Transverse colon (tissue), 4 donors: ENCODE measurements around the gene PRKCA.

Source experiments
- CTCF ChIP-seq, 5 experiments: fragments of 200-600 bp in 3 of 5; fragments of 450-650 bp in 2 of 5; sonication (generic) in 3 of 5; IDR thresholded peaks; 1 replicate in 2 of 5; 2 replicates in 3 of 5; pipeline ENCODE4 v1.5.1; 2016 to 2017; ENCODE audit warnings: antibody characterized with exemption in 5 of 5, inconsistent platforms in 3 of 5, mild to moderate bottlenecking in 2 of 5, moderate library complexity in 1 of 5
- POLR2A ChIP-seq: fragments of 450-650 bp; IDR thresholded peaks from one replicate; pipeline ENCODE4 v1.6.1; 2016; ENCODE audit warnings: antibody characterized with exemption, mild to moderate bottlenecking, moderate library complexity
- POLR2AphosphoS5 ChIP-seq, 3 donors: sonication (generic); formaldehyde crosslinking; IDR thresholded peaks; one replicate each; pipeline ENCODE4 v1.6.1; 2016; ENCODE audit warnings: antibody characterized with exemption in 3 of 3

DNA sequence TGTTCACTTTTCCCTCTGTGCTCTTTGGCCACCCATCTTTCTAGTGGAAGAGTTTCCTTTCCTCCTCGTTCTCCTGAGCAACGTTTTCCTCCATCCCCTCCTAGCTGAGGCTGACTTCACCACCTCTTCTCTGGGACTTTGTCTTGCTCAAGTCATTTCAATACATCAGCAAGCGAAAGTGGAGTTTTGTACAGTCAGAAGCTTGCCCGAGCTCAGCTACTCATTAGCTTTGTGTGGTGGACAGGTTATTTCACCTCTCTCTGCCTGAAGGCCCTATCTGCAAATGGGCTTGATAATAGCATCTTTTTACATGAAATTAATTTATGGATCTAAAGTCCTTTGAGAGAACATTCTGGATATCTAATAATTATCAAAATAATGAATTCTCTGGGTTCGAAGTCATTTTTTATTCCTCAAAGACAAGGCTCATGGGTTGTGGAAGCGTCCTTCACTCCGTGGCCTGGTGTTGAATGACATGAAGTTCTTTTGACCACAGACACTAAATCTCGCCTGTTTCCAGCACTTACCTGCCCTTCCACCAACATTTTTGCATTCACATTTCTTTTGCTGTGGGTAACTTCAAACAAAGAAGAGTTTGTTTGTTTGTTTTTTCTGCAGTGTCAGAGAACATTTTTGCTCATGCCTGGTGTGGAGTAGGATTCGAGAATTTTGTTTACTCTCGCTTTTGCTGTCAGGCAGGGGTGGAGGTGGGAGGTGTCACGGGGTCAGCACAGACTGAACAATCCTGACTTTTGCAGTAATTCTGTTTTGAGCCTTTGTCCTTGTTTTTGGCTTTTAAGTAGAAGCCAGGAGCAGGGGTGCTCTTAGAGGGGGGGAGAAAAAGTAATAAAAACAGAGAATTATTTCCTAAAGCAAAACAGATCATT, 377.5 kb downstream of the PRKCA start:
- TF ChIP-seq CTCF (IDR thresholded peaks at IDR 0.05): no peak
- no peak for TF ChIP-seq POLR2AphosphoS5 (IDR thresholded peaks at IDR 0.05)
- TF ChIP-seq POLR2A: no peak
